K562 (cell line): Measurements from ENCODE around the gene ZNF385D. TPM values are rescaled to one million over a fixed set of nuclear protein-coding genes. Genes with fewer than 3 reads are reported as not detected.

Experiments used
- ATAC-seq: fragments of 200-7000 bp; cut with Tn5 transposase; 3 replicates; pipeline ENCODE4 v1.9.1; 2020; ENCODE audit warnings: moderate library complexity
- BruUV-seq: library from RNA; stranded (reverse); fragments of 400-500 nt; replicated peaks from 2 replicates; lab custom pipeline; 2021; lab: Mats Ljungman, UMichigan
- CTCF ChIA-PET: fragments of 300-600 bp; formaldehyde crosslinking; extraction: SDS; loops from one replicate; lab custom pipeline; 2021; ENCODE audit warnings: low intra/inter-chr PET ratio; lab: Yijun Ruan, JAX
- POLR2A ChIA-PET: fragments of 300-600, 350-650 bp; sonication (Branson Sonifier 250); formaldehyde crosslinking; extraction: SDS; loops from one replicate; lab custom pipeline; 2021; ENCODE audit warnings: antibody characterized with exemption, inconsistent platforms; lab: Yijun Ruan, JAX
- DNase-seq, 4 experiments: peaks; one replicate each; pipeline versions ENCODE4 v3.0.0 to v3.0.0-alpha.2; 2011 to 2018; ENCODE audit warnings: low spot score in 3 of 4, mixed read lengths in 3 of 4; ENCODE audit errors: extremely low read depth in 1 of 4
- FAIRE-seq: peaks from 2 replicates; lab custom pipeline; 2011; peaks lifted over from hg19 to GRCh38; lab: Jason Lieb, UNC
- H2AFZ ChIP-seq: 2 replicates; pipeline ENCODE4 v1.6.0; 2011; ENCODE audit warnings: low read depth, low read length, control low read depth, inconsistent platforms
- H3K27ac ChIP-seq: fragments of 200-600 bp; 3 replicates; pipeline ENCODE4 v1.8.0; 2011; ENCODE audit warnings: low read depth, mild to moderate bottlenecking, control low read depth, inconsistent platforms, low read length, moderate library complexity, mixed read lengths; ENCODE audit errors: extremely low read depth
- H3K27me3 ChIP-seq, 2 experiments: fragments of 300-600 bp in 1 of 2; 2 replicates in 1 of 2; 3 replicates in 1 of 2; pipeline versions ENCODE4 v1.6.0 to v1.8.0; 2011; ENCODE audit warnings: inconsistent platforms in 2 of 2, low read length in 2 of 2, mild to moderate bottlenecking in 1 of 2, mixed read lengths in 1 of 2, moderate library complexity in 1 of 2; ENCODE audit not compliant: control insufficient read depth in 2 of 2, insufficient read depth in 2 of 2
- H3K36me3 ChIP-seq: fragments of 300-600 bp; 3 replicates; pipeline ENCODE4 v1.8.0; 2011; ENCODE audit warnings: mild to moderate bottlenecking, low read length, inconsistent platforms; ENCODE audit not compliant: control insufficient read depth, insufficient read depth
- H3K4me1 ChIP-seq, 2 experiments: fragments of 200-600 bp in 1 of 2; replicated peaks in 1 of 2; 2 replicates in 1 of 2; 3 replicates in 1 of 2; pipeline versions ENCODE4 v1.5.1 to v1.8.0; 2011; ENCODE audit warnings: inconsistent platforms in 2 of 2, low read length in 2 of 2, mild to moderate bottlenecking in 1 of 2, mixed read lengths in 1 of 2, moderate library complexity in 1 of 2; ENCODE audit not compliant: control insufficient read depth in 2 of 2, insufficient read depth in 2 of 2
- H3K4me2 ChIP-seq: 2 replicates; pipeline ENCODE4 v1.6.1; 2011; ENCODE audit warnings: low read length, control low read depth, inconsistent platforms, mixed read lengths; ENCODE audit not compliant: insufficient read depth
- H3K4me3 ChIP-seq: fragments of 200-600 bp; sonication (generic), shearing (Covaris generic); 2 replicates; pipeline ENCODE4 v1.5.1; 2016; ENCODE audit warnings: control low read depth, inconsistent platforms
- H3K79me2 ChIP-seq: fragments of 200-600 bp; 3 replicates; pipeline ENCODE4 v1.8.0; 2011; ENCODE audit warnings: low read length, inconsistent platforms; ENCODE audit not compliant: control insufficient read depth, insufficient read depth
- H3K9ac ChIP-seq, 2 experiments: 2 replicates each; pipeline versions ENCODE4 v1.6.0 to v1.6.1; 2011; ENCODE audit warnings: low read depth in 2 of 2, low read length in 2 of 2, control low read depth in 1 of 2, inconsistent platforms in 1 of 2, mild to moderate bottlenecking in 1 of 2, mixed read lengths in 1 of 2; ENCODE audit not compliant: insufficient read depth in 1 of 2
- H3K9me1 ChIP-seq: one replicate; pipeline ENCODE4 v1.6.0; 2011; ENCODE audit warnings: inconsistent platforms, mild to moderate bottlenecking, low read length, moderate library complexity; ENCODE audit not compliant: control insufficient read depth, insufficient read depth
- H3K9me3 ChIP-seq: replicated peaks from 2 replicates; pipeline ENCODE4 v1.5.1; 2011; ENCODE audit warnings: low read depth, low read length, inconsistent platforms; ENCODE audit not compliant: control insufficient read depth, insufficient read depth
- H4K20me1 ChIP-seq: replicated peaks from 2 replicates; pipeline ENCODE4 v1.6.1; 2011; ENCODE audit warnings: low read length, inconsistent platforms, mixed read lengths; ENCODE audit not compliant: control insufficient read depth, insufficient read depth
- ATF7 ChIP-seq: fragments of 450-650 bp; IDR thresholded peaks from 2 replicates; pipeline ENCODE4 v1.7.1; 2014; ENCODE audit warnings: mild to moderate bottlenecking, moderate library complexity
- FOXM1 ChIP-seq, 2 experiments: fragments of 450-650 bp in 1 of 2; sonication (generic) in 1 of 2; formaldehyde crosslinking in 1 of 2; IDR thresholded peaks; 2 replicates each; pipeline versions ENCODE4 v1.6.1 to v1.9.0; 2017 to 2022; ENCODE audit warnings: low read depth in 2 of 2, mild to moderate bottlenecking in 2 of 2, missing genetic modification reagents in 1 of 2, moderate library complexity in 1 of 2
- NR2C1 ChIP-seq, 2 experiments: fragments of 450-650 bp; IDR thresholded peaks; 2 replicates each; pipeline ENCODE4 v1.6.1; 2017; ENCODE audit warnings: mild to moderate bottlenecking in 2 of 2, antibody characterized with exemption in 1 of 2, inconsistent platforms in 1 of 2, missing compliant biosample characterization in 1 of 2, missing genetic modification characterization in 1 of 2
- TAF7 ChIP-seq: fragments of 450-650 bp; IDR thresholded peaks from 2 replicates; pipeline ENCODE4 v1.6.1; 2016; ENCODE audit warnings: missing genetic modification characterization, missing compliant biosample characterization
- TEAD1 ChIP-seq, 2 experiments: fragments of 450-650 bp in 1 of 2; sonication (generic) in 1 of 2; formaldehyde crosslinking; IDR thresholded peaks; 2 replicates each; pipeline versions ENCODE4 v1.4.0 to v1.8.0; 2020 to 2022; ENCODE audit warnings: mild to moderate bottlenecking in 2 of 2, missing genetic modification reagents in 1 of 2
- U2AF1 ChIP-seq: fragments of 200-400 bp; formaldehyde crosslinking; optimal IDR thresholded peaks from 2 replicates; pipeline ENCODE3; 2017; ENCODE audit warnings: mild to moderate bottlenecking, low read depth, low read length, moderate library complexity
- ZNF586 ChIP-seq: fragments of 450-650 bp; formaldehyde crosslinking; conservative IDR thresholded peaks from 2 replicates; pipeline ENCODE4 v1.4.0; 2020; ENCODE audit warnings: mild to moderate bottlenecking, moderate library complexity
- WGBS: fragments of 100-300 bp; shearing (Covaris generic); methylation state at CpG from one replicate; pipeline ENCODE4 v1.1.6; 2016; ENCODE audit warnings: low coverage, mixed read lengths; ENCODE audit not compliant: insufficient coverage; ENCODE audit errors: missing lambda C conversion rate; 5-methylcytosine and 5-hydroxymethylcytosine counted together
- in situ Hi-C: fragments of 300-500 bp; cut with MboI; formaldehyde crosslinking; loops from 4 replicates; pipeline ENCODE4 v1.15.0; 2018; ENCODE audit warnings: inconsistent platforms, mixed read lengths
- intact Hi-C: fragments of 100-400 bp; cut with micrococcal nuclease; formaldehyde crosslinking; loops from 2 replicates; pipeline ENCODE4 v1.14.2; 2022
- polyA plus RNA-seq, 8 experiments: library from polyadenylated mRNA; depleted of rRNA in 4 of 8; stranded (reverse) in 5 of 8; unstranded in 3 of 8; fragments of >200 nt; fragmentation: Nextera tagmentation in 2 of 8; fragmentation: Illumina TruSeq in 1 of 8; extraction: Ambion mirVana in 2 of 8; extraction: Trizol in 1 of 8; gene quantifications; 2 replicates each; pipeline versions ENCODE4 v1.2.1 to v1.2.3, GENCODE V29; 2011 to 2014; ENCODE audit warnings: inconsistent platforms in 1 of 8, missing spikeins in 1 of 8
- total RNA-seq, 7 experiments: library from RNA; depleted of rRNA in 6 of 7; stranded (reverse); fragments of >200 nt in 6 of 7; fragmentation: Illumina TruSeq in 2 of 7; extraction: Trizol in 2 of 7; gene quantifications; 2 replicates each; pipeline versions ENCODE4 v1.2.1 to v1.2.3, GENCODE V29; 2011 to 2021; ENCODE audit warnings: low replicate concordance in 1 of 7
- TF ChIP-seq, protein P1 (sequence below): IDR thresholded peaks from 2 replicates; pipeline ENCODE4 v1.6.1; 2011; ENCODE audit not compliant: insufficient read length; ENCODE audit errors: extremely low read depth
- TF ChIP-seq, protein P2 (sequence below): fragments of 450-650 bp; formaldehyde crosslinking; IDR thresholded peaks from 2 replicates; pipeline ENCODE4 v1.4.0; 2022; ENCODE audit warnings: mild to moderate bottlenecking, moderate library complexity
- TF ChIP-seq, protein P3 (sequence below): sonication (generic); formaldehyde crosslinking; IDR thresholded peaks from 2 replicates; pipeline ENCODE4 v1.9.0; 2022; ENCODE audit warnings: mild to moderate bottlenecking, missing genetic modification reagents

ZNF385D gene
- total and polyA plus RNA-seq, 9 of the 15 experiments (the other 6 are each of a cell fraction or from before 2014, with no cell fraction given): 0.14 to 1.7 (median 0.51) TPM

DNA sequence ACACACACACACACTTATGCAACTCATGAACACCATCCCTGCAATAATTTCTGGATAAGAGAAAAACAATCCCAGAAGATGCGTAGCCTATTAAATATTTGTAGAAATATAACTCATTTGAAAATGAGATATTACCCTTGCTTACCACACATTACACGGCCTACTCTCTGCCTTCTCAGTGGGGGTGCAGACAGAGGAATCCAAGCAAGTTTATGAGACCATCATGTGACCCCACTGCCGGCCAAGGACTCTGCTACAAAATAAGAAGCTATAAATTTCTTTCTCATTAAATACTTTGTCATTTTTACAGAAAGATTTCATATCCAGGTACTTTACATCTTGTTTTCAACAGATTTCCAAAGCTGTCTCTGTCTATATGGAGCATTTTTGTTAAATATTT, 286.3 kb downstream of the ZNF385D start:
- no peaks in the 10 kb centered on the region for H3K9me1 ChIP-seq
- intact Hi-C loops: no loop called here
- H3K9me3 ChIP-seq: no peaks in the 10 kb centered on the region
- no peak overlapping the region for H3K4me2 ChIP-seq
- no peaks in the 10 kb centered on the region for H3K79me2 ChIP-seq
- CTCF ChIA-PET: no interaction called here
- 8% methylated on average over 3 of the region's 3 CpGs for WGBS
- DNase-seq (no peak), FAIRE-seq (no peak), ATAC-seq (no peak)
- no peak overlapping the region for H3K9ac ChIP-seq
- no peak overlapping the region for H3K27ac ChIP-seq
- H2AFZ ChIP-seq: no peak overlapping the region
- H3K27me3 ChIP-seq: no peaks in the 10 kb centered on the region
- in situ Hi-C loops: no loop called here
- no peaks in the 10 kb centered on the region for H3K4me1 ChIP-seq
- POLR2A ChIA-PET: no interaction called here
- no peaks in the 10 kb centered on the region for H4K20me1 ChIP-seq
- H3K4me3 ChIP-seq: no peak overlapping the region
- TF ChIP-seq ZNF586 (CRISPR knock-in tag): no peak
- TF ChIP-seq FOXM1 (IDR thresholded peaks at IDR 0.05; ENCODE audit: low read depth): no peak
- no peak for TF ChIP-seq FOXM1 (CRISPR knock-in tag; IDR thresholded peaks at IDR 0.05; ENCODE audit: low read depth)
- TF ChIP-seq TEAD1 (CRISPR knock-in tag; IDR thresholded peaks at IDR 0.05): no peak
- no peaks in the 10 kb centered on the region for H3K36me3 ChIP-seq
- no TSS peak for BruUV-seq

DNA sequence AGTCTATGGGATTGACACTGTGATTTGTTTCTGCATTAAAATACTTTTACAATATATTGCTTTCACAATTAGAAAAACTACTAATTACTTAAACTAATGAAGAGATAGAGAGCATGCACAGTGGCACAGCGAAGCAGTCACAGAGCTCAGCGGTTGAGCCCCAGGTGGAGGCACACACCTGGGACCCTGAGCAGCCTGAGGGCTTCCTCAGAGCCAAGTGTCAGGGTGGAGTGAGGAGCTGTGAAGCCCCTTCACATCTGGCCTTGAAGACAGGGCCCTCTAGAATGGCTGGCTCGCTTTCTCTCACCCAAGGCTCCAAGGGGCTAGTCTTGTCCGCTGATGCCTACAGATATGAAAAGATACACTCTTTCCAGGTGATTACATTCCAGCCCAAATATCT, 287.7 kb downstream of the ZNF385D start:
- Histone ChIP-seq H3K79me2 (no peaks in the 10 kb centered on the region), H3K9ac (no peak overlapping the region), H3K9me3 (no peaks in the 10 kb centered on the region), H3K36me3 (no peaks in the 10 kb centered on the region), H2AFZ (no peak overlapping the region), H3K9me1 (no peaks in the 10 kb centered on the region), H3K4me1 (no peaks in the 10 kb centered on the region), H4K20me1 (no peaks in the 10 kb centered on the region), H3K27ac (no peak overlapping the region), H3K4me3 (no peak overlapping the region), H3K27me3 (no peaks in the 10 kb centered on the region), H3K4me2 (no peak overlapping the region)
- in situ Hi-C loops: no loop called here
- ATAC-seq (no peak), DNase-seq (no peak), FAIRE-seq (no peak)
- WGBS: 14% methylated on average over 4 of the region's 4 CpGs
- TF ChIP-seq U2AF1 (no peak), TAF7 (tag) (no peak), ATF7 (no peak), NR2C1 (IDR thresholded peaks at IDR 0.05) (no peak), NR2C1 (tag; IDR thresholded peaks at IDR 0.05) (no peak)
- TF ChIP-seq, protein P1, sequence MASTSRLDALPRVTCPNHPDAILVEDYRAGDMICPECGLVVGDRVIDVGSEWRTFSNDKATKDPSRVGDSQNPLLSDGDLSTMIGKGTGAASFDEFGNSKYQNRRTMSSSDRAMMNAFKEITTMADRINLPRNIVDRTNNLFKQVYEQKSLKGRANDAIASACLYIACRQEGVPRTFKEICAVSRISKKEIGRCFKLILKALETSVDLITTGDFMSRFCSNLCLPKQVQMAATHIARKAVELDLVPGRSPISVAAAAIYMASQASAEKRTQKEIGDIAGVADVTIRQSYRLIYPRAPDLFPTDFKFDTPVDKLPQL: no peak
- TF ChIP-seq, protein P2, sequence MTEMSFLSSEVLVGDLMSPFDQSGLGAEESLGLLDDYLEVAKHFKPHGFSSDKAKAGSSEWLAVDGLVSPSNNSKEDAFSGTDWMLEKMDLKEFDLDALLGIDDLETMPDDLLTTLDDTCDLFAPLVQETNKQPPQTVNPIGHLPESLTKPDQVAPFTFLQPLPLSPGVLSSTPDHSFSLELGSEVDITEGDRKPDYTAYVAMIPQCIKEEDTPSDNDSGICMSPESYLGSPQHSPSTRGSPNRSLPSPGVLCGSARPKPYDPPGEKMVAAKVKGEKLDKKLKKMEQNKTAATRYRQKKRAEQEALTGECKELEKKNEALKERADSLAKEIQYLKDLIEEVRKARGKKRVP (CRISPR knock-in tag): no peak
- TF ChIP-seq, protein P3, sequence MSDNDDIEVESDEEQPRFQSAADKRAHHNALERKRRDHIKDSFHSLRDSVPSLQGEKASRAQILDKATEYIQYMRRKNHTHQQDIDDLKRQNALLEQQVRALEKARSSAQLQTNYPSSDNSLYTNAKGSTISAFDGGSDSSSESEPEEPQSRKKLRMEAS (CRISPR knock-in tag): no peak
- no TSS peak for BruUV-seq
- intact Hi-C loops: no loop called here
- ChIA-PET CTCF (no interaction called here), POLR2A (no interaction called here)
